ENCODE data around the gene SHISA5. TPM values are rescaled to one million over a fixed set of nuclear protein-coding genes. Genes with fewer than 3 reads are reported as not detected.

Gene SHISA5
- total RNA-seq, 1 experiment from 2014 or later = 226 TPM

- H3K4me1 ChIP-seq = peaks cover 16% of the 10 kb centered on the region
- Mint-ChIP-seq H3K27me3 (ENCODE audit: insufficient read depth, unreplicated experiment) (no peaks in the 10 kb centered on the region), H3K4me3 (ENCODE audit: unreplicated experiment) (no peak overlapping the region), H3K9me3 (ENCODE audit: unreplicated experiment) (no peaks in the 10 kb centered on the region), H3K27ac (ENCODE audit: unreplicated experiment) (no peak overlapping the region), H3K36me3 (ENCODE audit: insufficient read depth, unreplicated experiment) (peaks cover 68% of the 10 kb centered on the region), H3K4me1 (ENCODE audit: low read depth, unreplicated experiment) (peaks cover 26% of the 10 kb centered on the region)
- no peak for DNase-seq
- H3K36me3 ChIP-seq (ENCODE audit: control insufficient read depth, insufficient read depth, low read length) = peaks cover 14% of the 10 kb centered on the region
- no peaks in the 10 kb centered on the region for H3K27me3 ChIP-seq (replicated peaks; ENCODE audit: control insufficient read depth, insufficient read depth, low read length)
- ChIA-PET POLR2A (interaction anchor here (1.0 kb wide), 1 partner anchor 11 kb away, joined by 4 read pairs; no protein-coding TSS in a partner anchor), CTCF (interaction anchor here (0.7 to 2.2 kb wide), 4 partner anchors 11 to 234 kb away, joined by 3 to 21 read pairs (median 5); no protein-coding TSS in a partner anchor)
- no peaks in the 10 kb centered on the region for H3K9me3 ChIP-seq
- H3K4me3 ChIP-seq (ENCODE audit: low read depth, low read length) = no peak overlapping the region
- BruUV-seq (replicated peaks) = no TSS peak
- TF ChIP-seq CTCF (IDR thresholded peaks at IDR 0.05; ENCODE audit: insufficient read depth in 1 of 2, low read depth in 1 of 2, low read length in 1 of 2, severe bottlenecking in 1 of 2, unreplicated experiment in 1 of 2) = no peak
- intact Hi-C loops (cut with micrococcal nuclease; ENCODE audit: unreplicated experiment) = no loop called here
These were observed 81.3 kb downstream of the SHISA5 start for GRCh38 chr3:48422681-48423080.

- no peaks in the 10 kb centered on the region for H3K9me3 Mint-ChIP-seq (ENCODE audit: unreplicated experiment)
- POLR2A ChIA-PET = interaction anchor here (1.0 kb wide), 1 partner anchor 12 kb away, joined by 4 read pairs; no protein-coding TSS in a partner anchor
These were observed 81.7 kb downstream of the SHISA5 start for GRCh38 chr3:48422272-48422671.

GRCh38 chr3:48420561-48420960 lies 83.4 kb downstream of the SHISA5 start:
- Mint-ChIP-seq H3K4me1 (ENCODE audit: low read depth, unreplicated experiment) (peaks cover 9% of the 10 kb centered on the region), H3K27me3 (ENCODE audit: insufficient read depth, unreplicated experiment) (no peaks in the 10 kb centered on the region), H3K36me3 (ENCODE audit: insufficient read depth, unreplicated experiment) (peaks cover 72% of the 10 kb centered on the region), H3K9me3 (ENCODE audit: unreplicated experiment) (no peaks in the 10 kb centered on the region), H3K27ac (ENCODE audit: unreplicated experiment) (no peak overlapping the region), H3K4me3 (ENCODE audit: unreplicated experiment) (no peak overlapping the region)
- DNase-seq = no peak
- intact Hi-C loops (cut with micrococcal nuclease; ENCODE audit: unreplicated experiment) = no loop called here
- H3K4me1 ChIP-seq = no peaks in the 10 kb centered on the region
- no peaks in the 10 kb centered on the region for H3K9me3 ChIP-seq
- TF ChIP-seq CTCF (IDR thresholded peaks at IDR 0.05; ENCODE audit: insufficient read depth in 1 of 2, low read depth in 1 of 2, low read length in 1 of 2, severe bottlenecking in 1 of 2, unreplicated experiment in 1 of 2) = no peak
- H3K27me3 ChIP-seq (replicated peaks; ENCODE audit: control insufficient read depth, insufficient read depth, low read length) = no peaks in the 10 kb centered on the region
- BruUV-seq (replicated peaks) = no TSS peak
- CTCF ChIA-PET = interaction anchor here (6.1 kb wide), 1 partner anchor 15 kb away, joined by 40 read pairs; no protein-coding TSS in a partner anchor
- POLR2A ChIA-PET = no interaction called here
- peaks cover 13% of the 10 kb centered on the region for H3K36me3 ChIP-seq (ENCODE audit: control insufficient read depth, insufficient read depth, low read length)
- no peak overlapping the region for H3K4me3 ChIP-seq (ENCODE audit: low read depth, low read length)

More at GRCh38 chr3:48422272-48422671, 81.7 kb downstream of the SHISA5 start:
- CTCF ChIA-PET = interaction anchor here (0.7 to 2.2 kb wide), 4 partner anchors 12 to 233 kb away, joined by 3 to 21 read pairs (median 5); no protein-coding TSS in a partner anchor
- H3K4me3 Mint-ChIP-seq (ENCODE audit: unreplicated experiment) = no peak overlapping the region
- intact Hi-C loops (cut with micrococcal nuclease; ENCODE audit: unreplicated experiment) = no loop called here
- BruUV-seq (replicated peaks) = no TSS peak
- Histone ChIP-seq H3K4me1 (peaks cover 12% of the 10 kb centered on the region), H3K9me3 (no peaks in the 10 kb centered on the region), H3K27me3 (replicated peaks; ENCODE audit: control insufficient read depth, insufficient read depth, low read length) (no peaks in the 10 kb centered on the region), H3K36me3 (ENCODE audit: control insufficient read depth, insufficient read depth, low read length) (peaks cover 14% of the 10 kb centered on the region), H3K4me3 (ENCODE audit: low read depth, low read length) (no peak overlapping the region)
- peaks cover 22% of the 10 kb centered on the region for H3K4me1 Mint-ChIP-seq (ENCODE audit: low read depth, unreplicated experiment)
- peak in 1 of 2 experiments; percentile 35 for TF ChIP-seq CTCF (IDR thresholded peaks at IDR 0.05; ENCODE audit: insufficient read depth in 1 of 2, low read depth in 1 of 2, low read length in 1 of 2, severe bottlenecking in 1 of 2, unreplicated experiment in 1 of 2)
- peak in 1 of 2 experiments; percentile 35 for DNase-seq
- H3K27me3 Mint-ChIP-seq (ENCODE audit: insufficient read depth, unreplicated experiment) = no peaks in the 10 kb centered on the region
- H3K36me3 Mint-ChIP-seq (ENCODE audit: insufficient read depth, unreplicated experiment) = peaks cover 68% of the 10 kb centered on the region
- H3K27ac Mint-ChIP-seq (ENCODE audit: unreplicated experiment) = no peak overlapping the region
